ENCODE measurements around the gene INS. TPM values are rescaled to one million over a fixed set of nuclear protein-coding genes. Genes with fewer than 3 reads are reported as not detected.
A peak's percentile ranks its signal among the peaks of the same experiment; 100 is the strongest.

INS gene
- total and polyA plus RNA-seq, 4 donors, result 0.16 to 0.37 TPM; not detected in 2

DNA sequence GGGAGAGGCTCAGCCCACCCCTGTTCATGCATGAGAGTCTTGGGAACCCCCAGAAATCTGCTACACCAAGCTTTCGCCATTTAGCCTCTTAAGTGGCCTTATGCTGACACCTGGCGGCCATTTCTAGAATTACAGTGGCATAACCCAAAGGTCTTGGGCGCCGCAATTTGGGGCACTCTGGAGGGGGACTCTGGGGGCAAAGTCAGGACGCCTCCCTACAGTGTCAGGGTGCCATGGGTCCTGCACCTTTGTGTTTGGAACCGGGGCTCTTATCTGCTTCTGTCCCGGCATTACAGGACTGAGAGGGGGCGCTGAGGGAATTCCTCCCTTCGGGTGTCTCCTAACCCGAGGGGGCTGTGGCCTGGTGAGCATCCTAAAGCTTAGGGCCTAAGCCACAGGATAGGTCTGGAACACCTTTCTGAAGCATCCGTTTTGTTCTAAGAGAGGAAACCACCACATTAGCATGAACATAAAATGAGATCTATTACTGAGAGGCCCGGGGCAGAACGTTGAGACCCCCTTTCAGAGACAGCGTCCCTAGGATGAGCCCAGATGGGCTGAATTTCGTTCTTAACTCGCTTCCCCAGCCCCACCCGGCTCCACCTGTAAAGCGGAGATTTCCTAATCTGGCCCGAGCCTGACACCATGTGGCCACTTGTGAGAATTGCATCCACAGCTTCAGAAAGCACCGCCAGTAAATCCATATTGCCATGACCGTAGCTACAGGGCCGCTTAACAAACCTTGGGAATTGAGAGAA is 9.3 kb downstream of the INS start:
- no peak overlapping the region for H3K9ac ChIP-seq (ENCODE audit: low read depth in 1 of 2, low read length in 2 of 2)
- H3K27ac ChIP-seq (ENCODE audit: low read depth in 1 of 2, low read length in 2 of 2), result peak overlapping the region; percentile 30 to 62
- no peaks in the 10 kb centered on the region for H3K27me3 ChIP-seq (ENCODE audit: control insufficient read depth in 4 of 4, insufficient read depth in 4 of 4, low read length in 3 of 4)

More for the DNA sequence above, 9.3 kb downstream of the INS start:
- DNase-seq (ENCODE audit: low spot score), result peak; percentile 85
- Histone ChIP-seq H3K36me3 (ENCODE audit: control insufficient read depth in 4 of 4, insufficient read depth in 3 of 4, low read depth in 1 of 4, low read length in 3 of 4) (peaks cover 10 to 13% (median 12%) of the 10 kb centered on the region in 4 donors), H3K4me1 (ENCODE audit: control insufficient read depth in 4 of 4, insufficient read depth in 4 of 4, low read length in 3 of 4) (peaks cover 9 to 78% (median 66%) of the 10 kb centered on the region in 4 donors), H3K9me3 (ENCODE audit: control insufficient read depth in 4 of 4, low read length in 3 of 4) (no peaks in the 10 kb centered on the region), H3K4me3 (ENCODE audit: low read depth in 1 of 3, low read length in 3 of 3) (no peak overlapping the region)
- TF ChIP-seq SP1 (IDR thresholded peaks at IDR 0.05) (no peak), HNF4G (IDR thresholded peaks at IDR 0.05) (no peak), FOXA1 (IDR thresholded peaks at IDR 0.05) (no peak), RAD21 (IDR thresholded peaks at IDR 0.05) (peak; percentile 79 to 84), YY1 (IDR thresholded peaks at IDR 0.05) (no peak), ZBTB33 (IDR thresholded peaks at IDR 0.05) (no peak), JUND (IDR thresholded peaks at IDR 0.05) (no peak)
- TF ChIP-seq, protein P1, sequence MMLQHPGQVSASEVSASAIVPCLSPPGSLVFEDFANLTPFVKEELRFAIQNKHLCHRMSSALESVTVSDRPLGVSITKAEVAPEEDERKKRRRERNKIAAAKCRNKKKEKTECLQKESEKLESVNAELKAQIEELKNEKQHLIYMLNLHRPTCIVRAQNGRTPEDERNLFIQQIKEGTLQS (IDR thresholded peaks at IDR 0.05), result no peak
- TF ChIP-seq, protein P2, sequence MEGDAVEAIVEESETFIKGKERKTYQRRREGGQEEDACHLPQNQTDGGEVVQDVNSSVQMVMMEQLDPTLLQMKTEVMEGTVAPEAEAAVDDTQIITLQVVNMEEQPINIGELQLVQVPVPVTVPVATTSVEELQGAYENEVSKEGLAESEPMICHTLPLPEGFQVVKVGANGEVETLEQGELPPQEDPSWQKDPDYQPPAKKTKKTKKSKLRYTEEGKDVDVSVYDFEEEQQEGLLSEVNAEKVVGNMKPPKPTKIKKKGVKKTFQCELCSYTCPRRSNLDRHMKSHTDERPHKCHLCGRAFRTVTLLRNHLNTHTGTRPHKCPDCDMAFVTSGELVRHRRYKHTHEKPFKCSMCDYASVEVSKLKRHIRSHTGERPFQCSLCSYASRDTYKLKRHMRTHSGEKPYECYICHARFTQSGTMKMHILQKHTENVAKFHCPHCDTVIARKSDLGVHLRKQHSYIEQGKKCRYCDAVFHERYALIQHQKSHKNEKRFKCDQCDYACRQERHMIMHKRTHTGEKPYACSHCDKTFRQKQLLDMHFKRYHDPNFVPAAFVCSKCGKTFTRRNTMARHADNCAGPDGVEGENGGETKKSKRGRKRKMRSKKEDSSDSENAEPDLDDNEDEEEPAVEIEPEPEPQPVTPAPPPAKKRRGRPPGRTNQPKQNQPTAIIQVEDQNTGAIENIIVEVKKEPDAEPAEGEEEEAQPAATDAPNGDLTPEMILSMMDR (IDR thresholded peaks at IDR 0.05; ENCODE audit: low read depth, low read length, missing input control), result peak; percentile 95
- TF ChIP-seq, protein P3, sequence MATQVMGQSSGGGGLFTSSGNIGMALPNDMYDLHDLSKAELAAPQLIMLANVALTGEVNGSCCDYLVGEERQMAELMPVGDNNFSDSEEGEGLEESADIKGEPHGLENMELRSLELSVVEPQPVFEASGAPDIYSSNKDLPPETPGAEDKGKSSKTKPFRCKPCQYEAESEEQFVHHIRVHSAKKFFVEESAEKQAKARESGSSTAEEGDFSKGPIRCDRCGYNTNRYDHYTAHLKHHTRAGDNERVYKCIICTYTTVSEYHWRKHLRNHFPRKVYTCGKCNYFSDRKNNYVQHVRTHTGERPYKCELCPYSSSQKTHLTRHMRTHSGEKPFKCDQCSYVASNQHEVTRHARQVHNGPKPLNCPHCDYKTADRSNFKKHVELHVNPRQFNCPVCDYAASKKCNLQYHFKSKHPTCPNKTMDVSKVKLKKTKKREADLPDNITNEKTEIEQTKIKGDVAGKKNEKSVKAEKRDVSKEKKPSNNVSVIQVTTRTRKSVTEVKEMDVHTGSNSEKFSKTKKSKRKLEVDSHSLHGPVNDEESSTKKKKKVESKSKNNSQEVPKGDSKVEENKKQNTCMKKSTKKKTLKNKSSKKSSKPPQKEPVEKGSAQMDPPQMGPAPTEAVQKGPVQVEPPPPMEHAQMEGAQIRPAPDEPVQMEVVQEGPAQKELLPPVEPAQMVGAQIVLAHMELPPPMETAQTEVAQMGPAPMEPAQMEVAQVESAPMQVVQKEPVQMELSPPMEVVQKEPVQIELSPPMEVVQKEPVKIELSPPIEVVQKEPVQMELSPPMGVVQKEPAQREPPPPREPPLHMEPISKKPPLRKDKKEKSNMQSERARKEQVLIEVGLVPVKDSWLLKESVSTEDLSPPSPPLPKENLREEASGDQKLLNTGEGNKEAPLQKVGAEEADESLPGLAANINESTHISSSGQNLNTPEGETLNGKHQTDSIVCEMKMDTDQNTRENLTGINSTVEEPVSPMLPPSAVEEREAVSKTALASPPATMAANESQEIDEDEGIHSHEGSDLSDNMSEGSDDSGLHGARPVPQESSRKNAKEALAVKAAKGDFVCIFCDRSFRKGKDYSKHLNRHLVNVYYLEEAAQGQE (IDR thresholded peaks at IDR 0.05), result no peak
- 10% methylated on average over 22 of the region's 22 CpGs for WGBS

All from liver (tissue), 9 donors.